ENCODE results near the gene DET1.
"Not testable (repeated sequence)": the region's sequence is repeated elsewhere in the genome, so short reads cannot be mapped to it uniquely, and the experiment has no call there.

Gene DET1

DNA sequence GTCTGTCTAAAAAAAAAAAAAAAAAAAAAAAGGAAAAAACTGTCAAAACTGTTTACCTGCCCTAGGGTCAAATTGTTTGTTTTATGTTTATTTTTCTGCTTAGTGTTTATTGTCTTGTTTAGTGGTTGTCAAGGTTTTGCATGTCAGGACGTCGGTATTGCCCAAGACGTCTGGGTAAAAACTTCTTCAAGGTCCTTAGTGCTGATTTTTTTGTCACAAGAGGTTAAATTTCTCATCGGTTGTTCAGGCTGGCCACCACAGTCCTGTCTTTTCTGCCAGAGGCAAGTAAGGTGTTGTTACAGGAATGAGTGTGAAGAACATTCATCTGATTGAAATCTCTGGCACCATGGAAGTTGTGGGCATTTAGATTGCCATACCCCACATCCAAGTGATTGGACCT lies 7.0 kb downstream of the DET1 start:
- DNase-seq: no peak

DNA sequence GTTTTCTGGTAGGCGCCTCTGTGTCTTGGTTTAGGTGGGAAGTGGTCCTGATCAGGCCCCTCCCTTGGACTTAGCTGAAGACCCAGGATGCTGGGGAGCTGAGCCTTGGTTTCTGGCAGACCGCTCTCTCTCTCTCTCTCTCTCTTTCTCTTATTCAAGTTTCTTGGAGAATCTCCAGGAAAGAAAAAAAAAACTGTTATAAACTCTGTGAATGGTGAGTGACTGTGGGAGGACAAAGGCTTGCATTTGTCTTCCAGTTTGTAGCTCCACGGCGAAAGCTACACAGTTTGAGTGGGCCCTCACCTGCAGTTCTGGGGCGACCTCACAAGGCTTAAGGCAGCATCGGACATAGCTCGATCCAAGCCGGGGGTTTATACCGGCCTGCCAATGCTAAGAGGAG lies 7.5 kb downstream of the DET1 start:
- no peak for DNase-seq

DNA sequence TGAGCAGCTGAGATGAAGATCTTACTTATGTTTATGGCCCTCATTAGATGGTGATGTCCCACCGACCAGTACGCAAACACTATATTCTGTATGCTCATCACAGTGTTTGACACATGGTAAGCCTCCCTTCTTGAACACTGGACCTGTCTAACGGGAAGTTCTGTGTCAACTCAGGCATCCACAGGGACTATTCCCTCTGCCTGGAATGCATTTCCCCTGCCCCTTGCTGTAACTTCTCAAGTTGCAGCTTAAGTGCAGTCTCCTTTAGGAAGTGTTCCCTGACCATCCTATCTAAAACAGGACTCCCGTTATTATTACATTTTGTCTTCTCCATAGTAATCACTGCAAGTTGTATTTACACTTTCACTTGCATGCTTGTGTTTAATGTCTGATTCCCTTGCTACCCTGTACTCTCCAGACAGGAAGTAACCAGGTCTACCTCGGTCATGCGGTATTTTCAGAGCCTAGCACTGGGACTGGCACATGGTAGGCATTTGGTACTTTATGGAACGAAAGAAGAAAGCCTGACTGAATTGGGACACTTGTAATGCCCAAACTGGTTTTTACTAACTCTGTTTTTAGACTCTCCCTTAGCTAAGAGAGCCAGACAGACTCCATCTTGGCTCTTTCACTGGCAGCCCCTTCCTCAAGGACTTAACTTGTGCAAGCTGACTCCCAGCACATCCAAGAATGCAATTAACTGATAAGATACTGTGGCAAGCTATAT lies 8.7 kb downstream of the DET1 start:
- no peak for DNase-seq

DNA sequence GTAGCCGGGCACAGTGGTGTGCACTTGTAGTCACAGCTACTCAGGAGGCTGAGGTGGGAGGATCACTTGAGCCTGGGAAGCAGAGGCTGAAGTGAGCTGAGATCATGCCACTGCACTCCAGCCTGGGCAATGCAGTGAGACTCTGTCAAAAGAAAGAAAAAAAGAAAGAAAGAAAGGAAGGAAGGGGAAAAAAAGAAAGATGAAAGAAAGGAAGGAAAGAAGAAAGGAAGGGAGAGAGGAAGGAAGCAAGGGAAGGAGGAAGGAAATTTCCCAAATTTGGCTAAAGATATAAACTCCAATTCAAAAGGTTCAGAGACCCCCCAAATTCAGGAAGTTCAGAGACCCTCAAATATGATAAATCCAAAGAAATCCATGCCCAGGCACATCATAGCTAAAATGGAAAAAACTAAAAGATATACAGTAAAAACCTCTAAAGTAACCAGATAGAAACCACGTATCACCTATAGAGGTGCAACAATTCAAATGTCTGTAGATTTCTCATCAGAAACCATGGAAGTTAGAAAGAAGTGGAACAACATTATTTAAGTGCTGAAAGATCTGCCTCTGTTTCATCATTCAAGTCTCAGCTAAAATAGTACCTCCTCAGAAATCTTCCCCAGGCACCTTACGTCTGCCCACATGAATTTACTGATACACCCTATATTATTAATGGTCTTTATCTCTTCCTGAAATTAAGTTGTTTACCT lies 10.7 kb downstream of the DET1 start:
- no peak for DNase-seq

DNA sequence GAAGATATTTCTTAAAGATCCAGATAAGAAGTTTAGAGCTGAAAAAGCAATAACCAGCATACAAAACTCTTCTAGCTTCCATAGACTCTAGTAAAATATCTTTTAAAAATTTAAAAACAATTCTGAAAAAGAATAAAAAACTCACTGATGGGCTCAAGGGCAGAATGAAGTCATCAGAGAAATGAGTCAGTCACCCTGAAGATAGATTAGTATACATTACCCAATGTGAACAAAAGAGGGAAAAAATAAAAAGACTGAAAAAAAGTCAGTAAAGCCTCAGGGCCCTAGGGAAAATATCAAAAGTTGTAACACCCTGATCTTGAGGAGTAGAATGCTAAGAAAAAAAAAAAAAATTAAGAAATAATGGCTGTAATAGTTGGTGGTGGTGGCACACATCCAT lies 11.4 kb downstream of the DET1 start:
- no peak for DNase-seq

DNA sequence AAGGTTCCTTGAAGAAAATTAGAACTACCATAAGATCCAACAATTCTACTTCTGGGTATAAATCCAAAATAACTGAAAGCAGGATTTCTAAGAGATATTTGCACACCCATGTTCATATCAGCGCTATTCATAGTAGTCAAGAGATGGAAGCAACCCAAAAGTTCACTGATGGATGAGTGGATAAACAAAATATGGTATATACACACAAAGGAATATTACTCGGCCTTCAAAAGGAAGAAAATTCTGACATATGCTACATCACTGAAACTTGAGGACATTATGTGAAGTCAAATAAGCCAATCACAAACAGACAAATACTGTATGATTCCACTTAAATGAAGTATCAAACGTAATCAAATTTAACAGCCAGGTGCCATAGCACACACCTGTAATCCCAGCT lies 13.1 kb downstream of the DET1 start:
- no peak for DNase-seq

DNA sequence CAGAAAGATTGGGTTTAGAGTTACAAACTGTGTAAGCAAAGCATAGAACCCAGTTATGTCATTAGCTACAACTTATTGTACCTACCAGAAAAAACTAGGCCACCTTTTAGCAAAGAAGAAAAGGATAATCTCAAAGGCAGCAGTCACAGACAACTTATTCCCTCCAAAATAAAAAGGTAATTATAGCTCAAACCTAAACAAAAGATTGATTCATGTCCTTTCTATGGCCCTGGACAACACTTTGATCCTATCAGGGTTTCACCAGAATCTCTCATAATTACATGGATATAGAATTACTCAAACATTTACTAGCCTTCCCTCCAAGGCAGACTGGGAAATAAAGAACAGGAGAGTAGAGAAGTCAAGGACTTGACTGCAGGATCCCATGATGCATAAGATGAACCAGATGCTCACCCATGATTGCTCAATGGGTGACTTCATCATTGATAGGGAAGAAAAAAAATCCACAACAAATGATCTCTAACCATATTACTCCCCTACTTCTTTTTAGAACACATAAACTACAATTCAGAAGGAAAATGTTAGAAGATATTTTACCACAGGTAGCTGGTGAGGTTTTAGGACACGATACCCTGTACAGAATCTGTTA lies 17.4 kb downstream of the DET1 start:
- DNase-seq: no peak

DNA sequence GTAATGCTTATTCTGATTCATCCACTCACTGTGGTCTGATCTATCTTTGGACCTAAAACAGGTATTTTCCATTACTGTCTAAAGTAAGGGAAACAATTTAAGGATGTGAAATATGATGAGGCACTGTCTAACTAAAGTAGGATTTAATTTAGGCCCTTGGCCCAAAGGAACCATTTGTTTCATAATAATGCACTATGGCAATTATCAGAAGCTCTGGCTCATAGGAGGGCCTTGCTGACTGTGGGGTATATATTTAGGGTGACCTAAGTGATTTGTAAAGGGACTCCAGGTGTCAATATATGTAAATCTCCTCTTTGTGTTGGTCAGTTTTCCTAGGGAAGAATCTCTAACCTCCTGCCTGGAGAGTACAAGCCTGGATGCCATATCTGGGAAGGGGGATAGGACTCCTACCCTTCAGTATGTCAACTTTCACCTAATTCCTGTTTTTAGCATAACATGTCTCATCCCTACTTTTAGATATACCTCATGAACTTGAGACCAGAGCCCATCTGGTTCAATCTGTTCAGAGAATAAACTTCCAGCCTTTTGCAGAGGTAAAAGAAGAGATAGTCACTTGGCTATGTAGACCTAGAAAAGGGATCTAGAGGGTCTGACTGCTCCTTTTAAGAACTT lies 20.1 kb downstream of the DET1 start:
- no peak for DNase-seq

DNA sequence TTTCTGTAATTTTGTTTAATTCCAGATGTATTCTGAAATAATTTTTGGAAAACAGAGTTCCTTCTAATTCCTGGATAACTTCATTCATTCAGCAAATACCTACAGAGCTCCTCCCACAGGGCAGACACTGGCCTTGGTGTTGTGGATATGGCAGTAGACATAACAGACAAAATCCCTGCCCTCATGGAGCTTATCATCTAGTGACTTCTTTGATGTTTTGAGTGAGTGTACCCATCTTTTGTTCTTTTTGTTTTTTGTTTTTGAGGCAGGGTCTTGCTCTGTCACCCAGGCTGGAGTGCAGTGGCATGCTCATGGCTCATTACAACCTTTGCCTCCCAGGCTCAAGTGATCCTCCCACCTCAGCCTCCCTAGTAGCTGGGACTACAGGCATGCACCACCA lies 21.1 kb downstream of the DET1 start:
- no peak for DNase-seq

DNA sequence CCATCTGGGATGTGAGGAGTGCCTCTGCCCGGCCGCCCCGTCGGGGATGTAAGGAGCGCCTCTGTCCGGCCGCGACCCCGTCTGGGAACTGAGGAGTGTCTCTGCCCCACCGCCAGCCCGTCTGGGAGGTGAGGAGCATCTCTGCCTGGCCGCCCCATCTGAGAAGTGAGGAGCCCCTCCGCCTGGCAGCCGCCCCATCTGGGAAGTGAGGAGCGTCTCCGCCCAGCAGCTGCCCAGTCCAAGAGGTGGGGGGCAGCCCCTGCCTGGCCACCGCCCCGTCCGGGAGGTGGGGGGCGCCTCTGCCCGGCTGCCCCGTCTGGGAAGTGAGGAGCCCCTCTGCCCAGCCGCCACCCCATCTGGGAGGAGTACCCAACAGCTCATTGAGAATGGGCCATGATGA lies 22.4 kb downstream of the DET1 start:
- DNase-seq: not testable (repeated sequence)

DNA sequence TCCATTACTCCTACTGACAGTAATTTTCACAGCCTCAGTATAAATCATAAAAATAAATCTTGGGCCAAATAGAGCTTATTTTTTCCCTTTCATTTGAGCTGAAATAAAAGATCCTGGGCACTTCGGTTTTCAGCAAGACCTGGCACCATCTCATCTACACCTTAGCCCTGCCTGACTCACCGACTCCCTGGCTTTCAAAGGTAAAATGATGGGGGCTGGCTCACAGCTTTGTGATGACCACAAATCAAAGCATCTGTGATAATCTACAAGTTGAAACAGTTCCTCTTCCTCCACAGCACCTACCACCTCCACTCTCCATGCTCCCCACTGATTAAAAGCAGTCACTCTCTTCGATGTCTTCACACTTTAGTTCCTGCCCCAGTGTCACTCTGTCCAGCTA lies 27.6 kb downstream of the DET1 start:
- no peak for DNase-seq

DNA sequence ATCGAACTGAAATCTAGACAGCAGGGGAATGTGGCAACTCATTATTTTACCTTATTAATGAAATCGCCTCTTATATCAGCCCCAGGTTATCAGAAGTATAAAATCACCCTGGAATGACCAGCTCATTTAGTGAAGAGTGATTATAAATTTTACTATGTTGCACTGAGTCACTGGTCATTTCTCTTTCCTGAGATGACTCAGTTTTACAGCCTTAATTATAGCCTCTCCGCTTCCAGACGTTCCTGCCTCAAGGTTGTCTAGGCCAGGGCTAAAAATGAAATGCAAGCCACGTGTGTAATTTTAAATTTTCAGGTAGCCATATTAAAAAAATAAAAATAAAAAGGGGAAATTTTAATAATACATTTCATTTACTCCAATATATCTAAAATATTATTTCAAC lies 33.3 kb downstream of the DET1 start:
- DNase-seq: no peak

DNA sequence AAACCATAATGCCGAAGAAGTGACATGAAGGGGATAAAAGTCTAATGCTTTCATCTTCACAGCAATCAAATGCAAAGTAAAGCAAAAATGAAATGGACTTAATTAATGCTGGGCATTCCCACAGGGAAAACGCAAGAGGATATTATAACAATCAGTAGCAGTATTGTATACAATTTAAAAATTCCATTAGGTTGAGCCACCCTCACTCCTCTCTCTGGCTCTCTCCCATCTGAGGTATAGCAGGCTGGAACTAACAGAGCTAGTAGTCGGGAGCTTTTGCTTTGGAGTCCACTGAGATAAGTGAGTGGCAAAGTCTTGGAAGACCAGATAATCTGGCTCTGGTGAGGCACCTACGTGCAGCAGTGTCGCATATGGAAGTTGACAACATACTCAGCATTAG lies 33.9 kb downstream of the DET1 start:
- DNase-seq: no peak

DNA sequence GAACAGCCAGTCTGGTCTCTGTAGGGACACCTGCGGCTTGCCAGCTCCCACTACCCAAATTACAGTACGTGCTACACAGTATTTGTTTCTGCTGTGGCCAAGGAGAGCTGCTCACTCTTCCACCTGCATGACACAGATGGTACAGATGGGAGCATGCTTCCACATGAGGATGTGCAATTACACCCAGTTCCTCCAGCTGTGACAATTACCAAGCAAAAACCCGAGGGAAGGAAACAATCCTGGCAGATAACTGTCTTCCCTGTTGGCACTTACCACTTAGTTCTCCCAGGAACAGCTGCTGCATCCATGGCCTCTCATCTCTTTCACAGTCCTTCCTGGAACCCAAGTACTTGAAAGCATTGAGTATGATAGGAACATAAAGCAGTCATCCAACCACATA lies 34.4 kb downstream of the DET1 start:
- DNase-seq: no peak

DNA sequence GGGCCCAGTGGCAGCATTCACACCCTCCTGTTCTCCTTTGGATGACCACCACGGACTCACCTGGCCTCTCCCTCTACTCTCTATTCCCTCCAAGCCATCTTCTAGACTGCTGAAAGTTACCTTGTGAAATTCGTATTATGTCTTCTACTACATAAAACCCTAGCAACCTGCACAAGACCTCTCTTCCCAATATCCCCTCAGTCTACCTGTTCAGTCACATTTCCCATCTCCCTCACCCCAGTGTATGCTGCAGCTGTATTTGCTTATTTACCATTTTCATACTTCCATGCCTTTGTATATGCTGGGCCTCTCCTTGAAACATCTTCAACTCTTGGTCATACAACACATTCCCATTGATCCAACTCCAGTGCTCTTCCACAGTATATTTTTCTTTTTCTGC lies 35.3 kb downstream of the DET1 start:
- DNase-seq: no peak

DNA sequence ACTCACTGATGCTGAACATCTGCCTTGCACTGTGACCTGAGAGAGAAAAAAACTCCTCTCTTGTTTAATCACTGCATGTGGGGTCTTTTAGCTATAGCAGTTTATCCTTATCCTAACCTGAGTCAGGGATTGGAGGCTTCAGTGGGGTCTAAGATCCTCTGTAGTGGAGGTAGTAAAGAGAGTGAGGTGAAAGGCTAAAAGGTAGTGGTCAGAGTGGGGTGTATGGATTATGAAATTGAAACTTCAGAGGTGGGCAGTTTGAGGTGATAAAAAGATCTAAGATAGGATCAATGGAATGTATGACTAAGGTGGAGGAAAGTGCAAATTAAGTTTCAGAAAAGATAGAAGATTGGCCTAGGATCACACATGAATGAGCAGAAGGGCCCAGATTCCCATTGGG lies 36.5 kb downstream of the DET1 start:
- no peak for DNase-seq

DNA sequence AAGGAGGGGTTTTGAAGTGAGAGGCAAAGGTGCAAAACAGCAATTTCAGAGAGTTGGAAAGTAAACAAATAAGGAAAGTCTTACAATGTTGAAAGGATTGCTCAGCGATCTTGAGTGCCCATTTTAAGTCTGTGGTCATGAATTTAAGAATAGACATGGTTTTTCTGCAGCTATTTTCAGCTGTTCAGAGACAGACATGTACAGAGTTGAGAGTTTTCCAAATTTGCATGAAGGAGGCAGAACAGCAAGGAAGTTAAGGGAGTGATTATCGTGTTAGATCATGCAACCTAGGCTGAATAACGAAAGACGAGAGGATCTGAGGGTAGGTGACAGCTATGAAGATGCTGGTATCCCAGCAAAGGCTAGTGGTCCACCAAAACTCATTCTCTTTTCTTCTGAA lies 37.2 kb downstream of the DET1 start:
- DNase-seq: no peak

DNA sequence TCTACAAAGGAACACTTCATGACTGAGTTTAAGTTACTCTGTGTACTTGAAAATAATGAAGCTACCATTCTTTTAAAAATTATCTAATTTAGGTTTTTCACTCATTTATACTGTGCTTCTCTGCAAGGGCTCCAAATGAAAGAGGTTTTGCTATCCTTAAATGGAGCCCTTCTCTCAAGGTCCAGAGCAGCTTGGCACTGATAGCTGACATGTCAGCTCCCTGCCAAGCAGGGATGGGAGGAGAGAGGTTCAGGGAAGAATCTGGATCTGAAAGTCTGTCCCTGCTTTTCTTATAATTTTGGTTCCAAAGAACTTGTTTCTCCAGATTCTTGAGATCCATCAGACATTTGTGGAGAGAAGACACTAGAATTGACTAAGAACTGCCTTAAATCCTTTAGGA lies 39.9 kb downstream of the DET1 start:
- DNase-seq: no peak

DNA sequence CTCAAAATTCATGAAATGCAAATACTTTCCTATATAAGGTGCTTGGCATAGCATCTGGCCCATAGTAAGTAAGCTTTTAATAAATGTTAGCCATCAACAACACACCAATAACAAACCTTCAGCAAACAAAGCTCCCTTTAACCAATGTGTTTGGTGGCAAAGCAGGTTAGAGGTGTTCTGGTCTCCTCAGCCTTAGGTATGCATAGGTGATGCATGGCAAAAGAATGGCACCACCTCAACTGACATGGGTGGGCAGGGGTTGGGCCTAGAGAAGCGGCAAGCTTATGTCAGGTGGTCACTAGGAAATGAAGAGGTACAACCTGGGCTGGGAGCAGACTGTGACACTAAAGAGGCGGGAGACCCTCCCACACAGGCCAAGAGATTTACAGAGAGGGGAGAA lies 40.8 kb downstream of the DET1 start:
- no peak for DNase-seq

DNA sequence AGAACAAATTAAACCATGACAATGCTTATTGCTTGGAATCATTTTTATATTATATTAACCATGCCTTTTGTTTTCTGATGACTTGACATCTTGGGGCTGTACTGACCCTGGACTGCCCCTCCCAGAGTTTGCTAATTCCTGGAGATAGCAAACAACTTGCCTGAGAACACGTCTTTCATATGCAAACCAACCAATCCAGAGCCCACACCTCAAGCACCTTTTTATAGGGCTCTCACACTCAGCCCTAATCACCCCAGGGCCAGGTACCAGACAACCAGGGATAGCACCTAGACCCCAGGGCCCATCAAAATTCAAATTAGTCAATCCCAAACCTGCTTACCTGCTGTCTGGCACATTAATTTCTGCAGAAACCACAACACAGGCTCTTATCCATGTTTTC lies 42.0 kb downstream of the DET1 start:
- DNase-seq: no peak

DNA sequence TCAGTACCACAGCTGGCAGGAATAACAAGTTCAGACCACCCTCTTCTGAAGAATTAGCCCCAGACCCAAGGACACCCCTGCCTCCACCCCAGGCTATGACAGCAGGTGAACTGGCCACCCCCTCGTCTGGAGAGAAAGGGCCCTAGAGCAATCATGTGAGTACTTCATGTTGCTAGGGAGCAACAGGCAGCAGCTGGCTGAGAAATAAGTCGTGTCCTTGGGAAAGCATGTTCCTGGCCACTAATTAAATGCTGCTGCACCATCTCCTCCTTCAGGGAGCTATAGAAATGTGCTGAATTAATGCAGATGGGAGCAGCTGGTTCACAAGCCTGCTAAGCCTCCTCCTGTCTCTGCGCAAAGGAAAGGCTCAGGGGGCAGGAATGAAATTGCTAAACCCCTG lies 47.5 kb downstream of the DET1 start:
- DNase-seq: no peak

DNA sequence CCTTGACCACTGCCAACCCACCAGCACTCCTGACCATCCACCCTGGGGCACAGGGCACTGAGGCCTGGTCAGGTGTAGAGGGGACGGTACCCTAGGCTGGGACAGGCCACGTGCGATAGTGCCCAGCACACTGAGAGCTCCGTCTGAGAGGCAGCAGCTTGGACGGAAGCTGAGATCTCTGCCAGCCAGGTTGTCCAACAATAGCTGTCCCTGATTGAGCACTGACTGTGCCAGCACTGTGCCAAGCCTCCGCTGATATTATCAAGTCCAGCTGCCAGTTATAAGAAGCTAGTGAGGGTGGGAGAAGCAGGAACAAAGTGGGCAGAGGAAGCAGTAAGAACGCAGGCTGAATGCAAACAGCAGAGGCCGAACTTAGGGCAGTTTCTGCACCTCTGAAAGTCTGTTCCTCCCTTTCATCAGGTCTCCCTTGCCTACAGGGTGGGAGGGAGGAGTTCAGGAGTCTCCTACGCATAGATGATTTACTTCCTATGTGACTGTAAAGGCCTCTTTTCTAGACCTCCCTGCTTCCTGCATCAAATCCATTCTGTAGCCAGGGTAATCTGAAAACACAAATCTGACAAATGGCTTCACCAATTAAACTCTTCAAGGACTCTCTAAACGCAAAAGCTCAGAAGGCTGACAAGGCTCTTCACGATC lies 49.2 kb downstream of the DET1 start:
- no peak for DNase-seq

DNA sequence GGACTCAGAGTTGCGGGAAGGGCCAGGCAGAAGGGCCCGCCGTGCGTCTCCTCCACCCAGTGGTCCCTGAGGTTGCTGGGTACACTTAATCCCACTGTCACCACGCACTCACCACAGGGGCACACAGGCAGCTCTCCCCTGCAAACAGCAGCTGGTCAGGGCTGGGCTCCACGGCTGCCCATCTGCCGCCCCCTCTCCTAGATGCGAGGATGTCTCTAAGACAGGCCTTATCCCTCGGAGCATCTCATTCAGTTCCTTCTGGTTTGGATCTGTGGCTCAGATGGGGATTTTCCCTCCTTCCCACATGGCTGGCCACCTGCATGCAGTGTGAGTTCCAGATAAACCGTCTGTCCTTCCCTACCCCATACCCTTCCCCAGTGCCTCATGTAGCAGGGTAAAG lies 52.6 kb downstream of the DET1 start:
- no peak for DNase-seq

DNA sequence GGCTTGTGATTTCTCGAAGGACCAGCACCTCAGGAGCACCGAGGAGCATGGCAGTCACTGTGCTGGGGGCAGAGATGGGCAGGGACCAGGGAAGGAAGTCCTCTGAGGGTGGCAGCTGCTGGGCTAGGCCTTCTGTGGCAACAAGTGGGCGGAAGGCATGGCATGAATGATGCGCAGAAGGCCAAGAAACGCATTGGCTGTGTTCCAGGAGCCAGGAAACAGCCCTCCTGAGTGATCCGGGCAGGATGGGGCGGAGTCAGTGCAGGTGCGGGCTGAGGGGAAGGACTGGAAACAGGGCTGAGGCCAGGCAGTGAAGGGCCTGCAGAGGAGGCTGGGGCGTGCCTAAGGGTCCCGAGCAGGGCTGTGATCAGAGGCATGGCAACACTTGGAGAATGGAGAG lies 55.3 kb downstream of the DET1 start:
- DNase-seq: no peak

Data from activated CD8-positive, alpha-beta memory T cell treated with anti-CD3 and anti-CD28 coated beads, Interleukin-2, amount 50 U/mL, for 48 hours (primary cell).